ENCODE measurements around the gene SLC25A22.

- TF ChIP-seq CTCF (conservative IDR thresholded peaks at IDR 0.05; ENCODE audit: low read depth, low read length) (no peak), EZH2phosphoT487 (IDR thresholded peaks at IDR 0.05; ENCODE audit: borderline replicate concordance, low read length) (no peak)
Observed at GRCh38 chr11:788953-789940, 8.8 kb downstream of the SLC25A22 start.

Data from PC-3 (cell line).